Body of pancreas (tissue), 4 donors: ENCODE results near the gene FEV.

Experiments used
- POLR2A ChIP-seq, 3 donors: fragments of 450-650 bp; IDR thresholded peaks; one replicate each; pipeline ENCODE4 v1.6.1; 2016; ENCODE audit warnings: antibody characterized with exemption in 3 of 3, mild to moderate bottlenecking in 2 of 3
- TF ChIP-seq, protein P1 (sequence below), 7 experiments: fragments of 450-650 bp in 4 of 7; fragments of 200-600 bp in 3 of 7; sonication (generic) in 3 of 7; IDR thresholded peaks; one replicate each; pipeline ENCODE4 v1.5.1; 2016 to 2019; ENCODE audit warnings: antibody characterized with exemption in 7 of 7

- TF ChIP-seq, protein P1, sequence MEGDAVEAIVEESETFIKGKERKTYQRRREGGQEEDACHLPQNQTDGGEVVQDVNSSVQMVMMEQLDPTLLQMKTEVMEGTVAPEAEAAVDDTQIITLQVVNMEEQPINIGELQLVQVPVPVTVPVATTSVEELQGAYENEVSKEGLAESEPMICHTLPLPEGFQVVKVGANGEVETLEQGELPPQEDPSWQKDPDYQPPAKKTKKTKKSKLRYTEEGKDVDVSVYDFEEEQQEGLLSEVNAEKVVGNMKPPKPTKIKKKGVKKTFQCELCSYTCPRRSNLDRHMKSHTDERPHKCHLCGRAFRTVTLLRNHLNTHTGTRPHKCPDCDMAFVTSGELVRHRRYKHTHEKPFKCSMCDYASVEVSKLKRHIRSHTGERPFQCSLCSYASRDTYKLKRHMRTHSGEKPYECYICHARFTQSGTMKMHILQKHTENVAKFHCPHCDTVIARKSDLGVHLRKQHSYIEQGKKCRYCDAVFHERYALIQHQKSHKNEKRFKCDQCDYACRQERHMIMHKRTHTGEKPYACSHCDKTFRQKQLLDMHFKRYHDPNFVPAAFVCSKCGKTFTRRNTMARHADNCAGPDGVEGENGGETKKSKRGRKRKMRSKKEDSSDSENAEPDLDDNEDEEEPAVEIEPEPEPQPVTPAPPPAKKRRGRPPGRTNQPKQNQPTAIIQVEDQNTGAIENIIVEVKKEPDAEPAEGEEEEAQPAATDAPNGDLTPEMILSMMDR (IDR thresholded peaks at IDR 0.05) = no peak
- no peak for TF ChIP-seq POLR2A (IDR thresholded peaks at IDR 0.05)
Measured at GRCh38 chr2:218984239-218985020, 554 bp downstream of the FEV start.
